Activated CD4-positive, CD25-positive, alpha-beta regulatory T cell (primary cell): ENCODE results near the gene UBL3.

Experiments used
- DNase-seq, 4 experiments: peaks; one replicate each; lab custom pipeline; 2025; lab: John Stamatoyannopoulos, UW

The UBL3 gene

DNA sequence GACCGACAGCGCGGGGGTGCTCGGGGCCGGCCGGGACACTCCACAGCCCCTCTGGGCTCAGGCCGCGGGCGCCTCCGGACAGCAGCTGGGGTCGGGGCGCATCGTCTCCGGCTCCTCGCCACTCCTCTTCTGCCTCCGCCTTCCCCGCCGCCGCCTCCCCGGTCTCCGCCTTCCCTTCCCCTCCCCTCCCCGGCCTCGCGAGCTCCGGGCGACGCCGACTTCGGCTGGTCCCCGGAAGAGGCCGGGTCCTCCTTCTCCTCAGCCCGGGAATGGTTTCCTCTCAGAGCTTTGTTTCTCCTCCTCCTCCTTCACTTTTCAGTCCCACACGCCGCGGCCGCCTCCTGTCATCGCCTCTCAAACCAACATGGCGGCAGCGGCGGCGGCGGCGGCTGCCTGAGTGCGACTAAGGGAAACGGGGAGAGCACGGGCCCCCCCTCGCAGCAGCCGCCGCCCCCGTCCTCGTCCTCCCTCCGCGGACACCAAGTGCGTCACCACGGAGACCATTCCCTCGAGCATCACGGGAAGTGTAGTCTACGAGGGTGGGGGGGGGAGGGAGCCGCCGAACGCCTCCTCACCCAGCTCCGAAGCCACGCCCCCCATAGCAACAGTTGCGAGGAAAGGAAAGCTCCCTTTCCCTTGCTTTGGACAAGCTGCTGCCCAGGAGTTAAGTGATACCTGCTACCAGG is at the start of gene UBL3:
TSS of gene UBL3 (minus strand) at position 405 of the 686 bp plus-strand sequence. CDS start 1,079 bp downstream, outside the sequence.
- peak; percentile 84 to 94 (median 90) for DNase-seq

GRCh38 chr13:29897102-29897501 is 46.7 kb upstream of the UBL3 start:
- DNase-seq: no peak

- no peak for DNase-seq
Observed at GRCh38 chr13:29893438-29893837, 43.0 kb upstream of the UBL3 start.

- DNase-seq: no peak
Observed at GRCh38 chr13:29892151-29892550, 41.7 kb upstream of the UBL3 start.

DNA sequence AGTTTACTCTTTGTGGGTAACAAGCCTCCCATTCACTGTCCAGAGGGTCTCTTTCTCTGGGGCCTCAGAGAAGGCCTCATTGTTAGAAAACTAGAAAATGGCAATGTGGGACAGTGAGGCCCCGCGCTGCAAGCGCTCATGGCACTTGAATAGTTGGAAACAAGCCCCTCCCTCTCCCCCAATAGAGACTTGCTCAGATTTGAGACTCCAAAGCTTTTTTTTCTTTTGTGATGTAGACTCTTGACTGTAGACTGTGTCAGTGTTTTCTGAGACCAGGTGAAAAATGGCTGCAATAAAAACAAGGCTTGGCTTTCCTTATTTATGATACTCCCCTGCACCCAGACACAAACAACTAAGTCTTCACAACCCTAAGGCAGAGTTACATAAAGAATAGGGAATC is 38.7 kb upstream of the UBL3 start:
- no peak for DNase-seq

- DNase-seq: no peak
Observed at GRCh38 chr13:29888306-29888705, 37.9 kb upstream of the UBL3 start.

DNA sequence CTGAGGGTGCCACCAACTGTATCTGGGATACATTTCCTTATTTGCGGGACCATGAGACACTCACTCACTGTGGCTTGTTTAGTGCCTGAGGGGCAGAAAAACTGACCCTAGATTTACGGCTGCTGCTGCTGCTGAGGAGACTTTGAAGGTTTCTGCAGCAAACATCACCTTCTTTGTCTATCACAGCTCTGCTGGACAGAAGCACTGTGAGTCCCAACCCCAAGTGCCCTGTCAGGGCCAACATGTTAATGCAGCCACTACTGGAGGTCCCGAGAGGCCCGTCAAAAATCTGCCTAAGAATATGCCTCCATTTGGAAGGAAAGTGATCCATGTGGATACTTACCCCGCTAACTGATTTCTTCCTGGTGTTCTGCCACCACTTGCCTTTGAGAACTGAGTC is 37.3 kb upstream of the UBL3 start:
- DNase-seq: no peak

DNA sequence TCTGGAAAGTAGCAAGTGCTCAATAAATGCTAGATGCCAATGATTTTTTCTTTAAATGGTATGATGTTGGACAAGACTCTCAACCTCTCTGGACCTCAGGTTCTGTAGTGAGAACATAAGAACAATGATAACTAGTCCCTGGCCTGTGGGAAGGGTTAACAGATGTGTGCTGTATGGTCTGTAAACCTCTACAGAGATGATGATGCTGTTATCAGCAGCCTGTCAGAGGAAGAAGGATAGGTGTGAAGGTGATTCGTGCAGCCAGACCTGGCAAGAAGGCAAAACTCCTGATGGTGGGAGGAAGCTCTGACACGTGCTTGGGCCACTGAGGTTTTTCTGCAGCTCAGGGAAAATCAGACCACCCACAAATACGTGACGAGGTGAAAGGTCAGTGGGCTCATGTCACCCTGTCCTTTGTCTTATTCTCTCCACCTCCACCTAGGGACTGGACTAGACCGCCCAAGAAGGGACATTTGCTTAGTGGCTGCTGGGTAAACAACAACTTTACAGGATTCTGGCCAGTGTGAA is 36.7 kb upstream of the UBL3 start:
- DNase-seq: no peak

GRCh38 chr13:29886446-29886845 is 36.0 kb upstream of the UBL3 start:
- peak in 2 of 4 experiments; percentile 7 to 22 for DNase-seq

GRCh38 chr13:29885989-29886388 is 35.6 kb upstream of the UBL3 start:
- no peak for DNase-seq

DNA sequence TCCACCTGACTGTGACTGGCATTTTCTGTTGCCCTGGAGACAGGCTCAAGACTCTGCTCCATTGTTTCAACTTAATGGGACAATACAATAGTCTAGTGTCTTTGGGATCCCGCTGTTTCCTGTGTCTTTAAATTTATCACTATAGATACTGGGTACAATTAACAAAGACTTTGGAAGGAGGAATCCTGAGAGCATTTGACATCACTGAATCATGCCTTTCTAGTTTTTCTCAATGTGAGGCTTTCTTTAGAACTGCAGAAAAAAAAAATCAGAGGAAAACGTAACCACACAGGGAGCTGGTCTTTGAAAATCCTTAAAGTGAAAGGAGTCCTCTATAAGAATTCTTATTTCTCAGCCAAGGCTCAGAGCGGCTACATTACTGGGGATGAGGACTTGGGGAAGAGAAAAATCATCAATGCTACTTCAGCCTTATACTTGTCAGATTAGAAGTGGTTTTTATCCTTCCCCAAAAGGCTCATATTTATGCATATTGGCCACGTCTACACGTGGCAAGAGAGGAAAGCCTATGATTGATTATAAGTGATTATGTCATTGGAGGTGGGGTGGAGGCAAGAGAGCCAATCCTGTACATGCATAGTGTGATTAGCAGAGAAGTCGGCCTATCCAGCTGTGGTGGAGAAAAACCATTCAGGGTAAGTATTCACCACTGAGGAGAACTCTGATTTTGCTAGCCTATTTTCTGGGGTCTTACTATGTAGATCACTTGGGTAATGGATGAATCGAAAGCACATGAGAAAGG is 34.4 kb upstream of the UBL3 start:
- DNase-seq: no peak

DNA sequence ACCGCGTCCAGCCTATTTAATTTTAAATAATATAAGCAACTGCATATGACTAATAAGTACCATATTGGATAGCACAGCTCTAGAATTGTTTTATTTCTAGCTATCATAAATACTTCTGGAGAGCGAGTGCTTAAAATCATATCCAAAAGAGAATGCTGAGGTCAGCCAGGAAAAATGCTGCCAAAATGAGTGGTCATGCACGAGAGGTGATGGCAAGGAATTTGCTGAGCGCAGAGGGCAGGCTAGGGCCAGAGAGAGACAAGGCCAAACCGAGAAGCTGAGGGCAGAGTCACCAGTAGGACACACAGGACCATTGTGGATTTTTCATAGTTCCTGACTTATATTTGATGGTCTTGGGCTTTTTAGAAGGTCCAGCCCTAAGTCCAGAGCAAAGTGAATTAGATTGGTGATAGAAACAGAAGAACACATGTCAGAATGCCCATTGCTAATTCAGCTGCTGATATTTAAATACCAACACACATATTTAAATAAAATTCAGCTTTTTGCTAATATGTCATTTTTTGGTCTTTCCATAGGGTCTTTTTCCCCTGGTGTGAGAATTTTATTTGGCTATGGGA is 33.6 kb upstream of the UBL3 start:
- DNase-seq: no peak

DNA sequence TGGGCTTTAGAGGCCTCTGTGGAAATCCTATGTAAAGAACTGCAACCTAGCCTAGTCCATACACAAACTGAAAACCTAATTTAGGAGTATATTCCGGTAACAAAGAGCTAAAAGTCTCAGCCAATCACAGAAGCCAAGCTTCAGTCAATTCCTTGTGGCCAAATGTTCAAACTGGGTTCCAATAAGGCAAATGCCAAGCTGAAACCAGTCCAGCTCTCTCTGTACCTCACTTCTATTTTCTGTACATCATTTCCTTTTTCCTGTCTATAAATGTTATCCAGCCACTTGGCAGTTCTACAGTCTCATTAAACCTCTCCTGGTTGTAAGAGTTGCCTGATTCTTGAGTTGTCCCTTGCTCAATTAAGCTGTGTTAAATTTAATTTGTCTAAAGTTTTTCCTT is 31.7 kb upstream of the UBL3 start:
- no peak for DNase-seq

GRCh38 chr13:29878101-29878500 is 27.7 kb upstream of the UBL3 start:
- no peak for DNase-seq

GRCh38 chr13:29877456-29878078 is 27.1 kb upstream of the UBL3 start:
- DNase-seq: no peak

DNA sequence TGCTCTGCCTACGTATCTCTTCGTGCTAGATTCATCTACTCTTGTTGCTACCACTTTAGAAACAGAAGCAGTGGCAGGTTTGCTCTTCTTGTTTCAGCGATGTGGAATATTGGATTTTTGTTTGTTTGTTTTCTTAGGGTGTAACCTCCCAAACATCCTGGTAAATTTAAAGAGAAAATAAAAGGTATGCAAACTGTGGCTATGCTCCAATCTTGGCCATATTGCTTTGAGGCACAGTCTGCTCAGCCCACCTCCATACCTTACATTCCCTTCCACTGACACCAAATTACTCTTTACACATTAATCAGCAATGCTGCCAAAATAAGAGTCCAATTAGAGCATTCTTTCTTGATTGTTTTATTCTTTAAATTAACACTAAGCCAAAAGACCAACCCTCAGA is 25.2 kb upstream of the UBL3 start:
- no peak for DNase-seq

DNA sequence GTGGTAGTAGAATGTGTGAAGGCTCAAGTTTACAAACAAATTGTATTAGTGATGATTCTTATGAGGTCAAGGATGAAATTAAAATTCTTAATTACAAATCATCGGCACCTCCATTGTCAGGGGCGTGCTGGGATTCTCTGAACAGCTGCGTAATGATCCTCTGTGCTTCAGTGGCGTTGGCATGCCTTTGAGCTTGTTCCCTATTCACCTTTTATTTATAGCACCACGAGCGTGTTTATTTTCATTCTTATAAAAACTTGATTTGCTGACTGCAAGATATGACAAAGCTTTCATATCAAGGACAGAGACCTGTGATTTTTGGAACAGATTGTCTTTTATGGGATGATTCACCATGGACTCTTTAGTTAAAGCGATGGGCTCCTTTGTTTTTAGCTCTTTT is 18.2 kb upstream of the UBL3 start:
- DNase-seq: no peak

DNA sequence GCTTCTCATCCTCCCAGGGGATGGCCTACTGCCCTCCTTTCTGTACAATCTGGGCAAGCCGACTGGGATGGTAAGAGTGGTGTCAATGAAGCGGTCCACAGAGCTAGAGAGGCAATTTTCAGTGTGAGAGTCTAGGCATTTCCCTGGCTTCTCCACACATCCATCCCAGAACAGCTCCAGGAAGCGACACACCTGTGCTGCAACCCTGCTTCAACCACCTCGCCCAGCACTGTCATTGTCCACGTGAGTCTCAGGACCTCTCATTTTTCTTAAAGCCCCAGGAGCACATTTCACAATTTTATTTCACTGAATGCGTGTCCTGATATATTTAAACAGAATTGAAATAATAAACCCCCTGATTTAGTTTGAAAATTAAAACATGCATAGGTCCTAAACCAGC is 15.5 kb upstream of the UBL3 start:
- DNase-seq: no peak

GRCh38 chr13:29861694-29862110 is 11.3 kb upstream of the UBL3 start:
- DNase-seq: no peak

DNA sequence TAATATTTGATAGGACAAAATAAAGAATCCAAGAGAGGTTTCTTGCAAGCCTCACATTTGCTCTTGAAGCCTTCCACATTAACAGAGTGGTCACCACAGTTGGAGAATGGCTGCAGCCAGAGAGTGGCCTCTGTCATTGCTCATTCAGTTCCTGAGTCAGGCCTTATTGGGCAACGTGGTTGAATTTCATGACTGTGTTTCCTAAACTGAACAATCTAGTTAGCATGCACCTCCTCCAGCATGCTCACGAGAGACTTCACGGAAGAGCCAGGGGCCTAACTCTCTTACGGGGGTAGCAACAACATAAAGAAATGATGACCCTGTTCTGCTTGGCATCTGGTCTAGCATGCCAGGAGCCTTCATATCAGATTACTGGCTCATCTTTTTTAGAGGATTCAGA is 9.6 kb upstream of the UBL3 start:
- DNase-seq: no peak

DNA sequence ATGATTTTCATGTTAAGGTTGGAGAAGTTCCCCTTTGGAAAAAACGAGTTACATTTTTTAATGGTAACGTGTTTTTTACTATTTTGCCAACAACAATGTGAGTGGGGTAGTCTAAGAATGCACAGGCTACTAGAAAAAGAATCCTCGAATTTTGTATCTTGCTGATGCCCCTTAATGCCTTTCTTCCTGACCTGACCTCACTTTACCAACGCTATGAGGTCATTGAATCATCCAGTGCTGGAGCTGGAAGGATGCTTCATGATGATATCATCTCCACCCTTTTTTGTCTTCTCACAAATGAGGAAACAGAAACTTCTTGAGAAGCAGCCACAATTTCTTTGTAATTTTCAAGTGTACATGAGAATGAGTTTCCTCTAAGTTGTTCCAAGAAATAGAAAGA is 8.2 kb upstream of the UBL3 start:
- no peak for DNase-seq

- DNase-seq: no peak
Observed at GRCh38 chr13:29858231-29858630, 7.8 kb upstream of the UBL3 start.

DNA sequence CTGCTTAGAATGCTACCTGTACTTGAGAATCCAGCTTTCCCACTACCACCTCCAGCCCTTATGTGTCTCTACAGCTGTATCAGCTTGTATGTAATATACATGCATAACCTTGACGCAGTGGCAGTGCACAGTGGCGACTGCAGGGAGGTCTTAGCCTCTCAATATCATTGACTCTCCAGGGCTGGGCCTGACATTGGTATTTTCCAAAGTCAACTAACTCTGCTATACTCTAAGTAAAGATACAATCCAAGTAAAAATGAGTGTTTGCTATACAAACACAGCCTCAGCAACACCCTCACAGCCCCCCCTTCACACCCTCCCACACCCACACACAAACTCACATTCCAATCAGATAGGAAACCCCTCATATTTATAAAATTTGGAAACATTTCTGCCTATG is 6.7 kb upstream of the UBL3 start:
- DNase-seq: no peak
